B cell (primary cell): ENCODE data around the gene MAP3K14. TPM values are rescaled to one million over a fixed set of nuclear protein-coding genes. Genes with fewer than 3 reads are reported as not detected.

Experiments
- ATAC-seq: fragments of 200-7000 bp; cut with Tn5 transposase; one replicate; pipeline ENCODE4 v1.10.0; 2021; ENCODE audit warnings: low read depth, mild to moderate bottlenecking, moderate number of reproducible peaks, moderate library complexity
- CTCF ChIA-PET: fragments of 350-600 bp; sonication (Branson Sonifier 250); formaldehyde crosslinking; loops from one replicate; lab custom pipeline; 2021; ENCODE audit warnings: antibody characterized with exemption, inconsistent platforms; lab: Charles Lee
- POLR2A ChIA-PET: fragments of 350-600 bp; sonication (Branson Sonifier 250); formaldehyde crosslinking; loops from one replicate; lab custom pipeline; 2021; ENCODE audit warnings: antibody characterized with exemption; lab: Charles Lee
- DNase-seq: peaks from one replicate; pipeline ENCODE4 v3.0.0; 2013
- H2AFZ ChIP-seq: 2 replicates; pipeline ENCODE4 v1.6.1; 2012; ENCODE audit warnings: mild to moderate bottlenecking, low read depth, low read length; ENCODE audit not compliant: insufficient read depth, poor library complexity, severe bottlenecking
- H3K27ac ChIP-seq, 2 donors: 1 replicate in 1 of 2; 2 replicates in 1 of 2; pipeline ENCODE4 v1.5.1; 2012 to 2013; ENCODE audit warnings: low read length in 2 of 2, mild to moderate bottlenecking in 2 of 2, moderate library complexity in 1 of 2
- H3K27me3 ChIP-seq, 4 experiments: fragments of 200-600 bp in 1 of 4; sonication (generic) in 1 of 4; replicated peaks in 1 of 4; 1 replicate in 2 of 4; 2 replicates in 2 of 4; pipeline versions ENCODE4 v1.6.1 to v1.7.0; 2013 to 2016; ENCODE audit warnings: low read length in 3 of 4, mild to moderate bottlenecking in 2 of 4, mixed read lengths in 1 of 4, moderate library complexity in 1 of 4; ENCODE audit not compliant: insufficient read depth in 4 of 4, control insufficient read depth in 3 of 4; ENCODE audit errors: control extremely low read depth in 1 of 4
- H3K36me3 ChIP-seq, 2 experiments: replicated peaks in 1 of 2; 1 replicate in 1 of 2; 2 replicates in 1 of 2; pipeline versions ENCODE4 v1.6.1 to v1.7.1; 2013; ENCODE audit warnings: low read length in 1 of 2; ENCODE audit not compliant: insufficient read depth in 2 of 2, control insufficient read depth in 1 of 2; ENCODE audit errors: control extremely low read depth in 1 of 2, extremely low read depth in 1 of 2
- H3K4me1 ChIP-seq, 2 donors: fragments of 200-600 bp in 1 of 2; sonication (generic) in 1 of 2; 1 replicate in 1 of 2; 2 replicates in 1 of 2; pipeline versions ENCODE4 v1.5.1 to v1.6.1; 2013 to 2017; ENCODE audit warnings: low read length in 2 of 2; ENCODE audit not compliant: control insufficient read depth in 2 of 2, insufficient read depth in 2 of 2
- H3K4me2 ChIP-seq: replicated peaks from 2 replicates; pipeline ENCODE3; 2012; ENCODE audit warnings: mild to moderate bottlenecking, low read depth, low read length; ENCODE audit not compliant: poor library complexity, severe bottlenecking
- H3K4me3 ChIP-seq, 5 experiments: fragments of 200-600 bp in 1 of 5; sonication (generic) in 1 of 5; 1 replicate in 3 of 5; 2 replicates in 2 of 5; pipeline versions ENCODE4 v1.5.1 to v1.7.0; 2011 to 2016; ENCODE audit warnings: low read length in 4 of 5, mild to moderate bottlenecking in 4 of 5, low read depth in 2 of 5, control low read depth in 1 of 5, moderate library complexity in 1 of 5; ENCODE audit not compliant: insufficient read depth in 1 of 5; ENCODE audit errors: control extremely low read depth in 1 of 5, extremely low read depth in 1 of 5
- H3K79me2 ChIP-seq: fragments of 200-600 bp; sonication (generic); one replicate; pipeline ENCODE4 v1.6.0; 2016; ENCODE audit warnings: low read length; ENCODE audit not compliant: control insufficient read depth, insufficient read depth
- H3K9ac ChIP-seq: fragments of 200-600 bp; sonication (generic); 2 replicates; pipeline ENCODE4 v1.6.1; 2017; ENCODE audit warnings: mild to moderate bottlenecking, low read length, moderate library complexity
- H3K9me3 ChIP-seq, 3 donors: one replicate each; pipeline versions ENCODE4 v1.6.1 to v1.7.1; 2013; ENCODE audit warnings: low read length in 2 of 3; ENCODE audit not compliant: control insufficient read depth in 2 of 3, insufficient read depth in 1 of 3; ENCODE audit errors: control extremely low read depth in 1 of 3
- H4K20me1 ChIP-seq: 2 replicates; pipeline ENCODE4 v1.6.0; 2012; ENCODE audit warnings: mild to moderate bottlenecking, low read length; ENCODE audit not compliant: insufficient read depth, control insufficient read depth, poor library complexity, severe bottlenecking
- H3K27ac Mint-ChIP-seq: one replicate; pipeline ENCODE4 v1.8.0; 2021; ENCODE audit warnings: mixed read lengths
- H3K27me3 Mint-ChIP-seq: one replicate; pipeline ENCODE4 v1.8.0; 2021; ENCODE audit warnings: mixed read lengths
- H3K4me1 Mint-ChIP-seq: one replicate; pipeline ENCODE4 v1.8.0; 2021; ENCODE audit warnings: mixed read lengths
- H3K4me3 Mint-ChIP-seq: one replicate; pipeline ENCODE4 v1.8.0; 2021; ENCODE audit warnings: mixed read lengths
- H3K9me3 Mint-ChIP-seq: one replicate; pipeline ENCODE4 v1.8.0; 2022; ENCODE audit warnings: mixed read lengths; ENCODE audit not compliant: insufficient read depth
- EZH2 ChIP-seq: IDR thresholded peaks from 2 replicates; pipeline ENCODE4 v1.6.1; 2012; ENCODE audit warnings: borderline replicate concordance, low read depth, mild to moderate bottlenecking, moderate library complexity, low read length; ENCODE audit not compliant: insufficient read depth, poor library complexity, severe bottlenecking
- WGBS: methylation state at CpG from one replicate; pipeline ENCODE4 v1.1.5; 2013; ENCODE audit warnings: missing lambda C conversion rate; ENCODE audit not compliant: insufficient coverage; 5-methylcytosine and 5-hydroxymethylcytosine counted together
- intact Hi-C: fragments of 100-400 bp; cut with micrococcal nuclease; formaldehyde crosslinking; loops from one replicate; pipeline ENCODE4 v1.10.0; 2022
- polyA plus RNA-seq: library from polyadenylated mRNA; depleted of rRNA; stranded (reverse); fragments of >200 nt; gene quantifications from 2 replicates; pipeline ENCODE4 v1.2.3, GENCODE V29; 2012
- total RNA-seq, 2 donors: library from RNA; stranded (reverse); fragments of 120-200 nt in 1 of 2; gene quantifications; 1 replicate in 1 of 2; 2 replicates in 1 of 2; pipeline versions ENCODE4 v1.2.3 to v1.2.4, GENCODE V29; 2013 to 2022
- TF ChIP-seq, protein P1 (sequence below): fragments of 200-600 bp; IDR thresholded peaks from one replicate; pipeline ENCODE4 v1.8.0; 2022; ENCODE audit warnings: antibody characterized with exemption, mild to moderate bottlenecking

Gene MAP3K14
- total and polyA plus RNA-seq, 2 donors (not counting 1 experiment from before 2014, with no cell fraction given) = 66.1 to 84.1 TPM

DNA sequence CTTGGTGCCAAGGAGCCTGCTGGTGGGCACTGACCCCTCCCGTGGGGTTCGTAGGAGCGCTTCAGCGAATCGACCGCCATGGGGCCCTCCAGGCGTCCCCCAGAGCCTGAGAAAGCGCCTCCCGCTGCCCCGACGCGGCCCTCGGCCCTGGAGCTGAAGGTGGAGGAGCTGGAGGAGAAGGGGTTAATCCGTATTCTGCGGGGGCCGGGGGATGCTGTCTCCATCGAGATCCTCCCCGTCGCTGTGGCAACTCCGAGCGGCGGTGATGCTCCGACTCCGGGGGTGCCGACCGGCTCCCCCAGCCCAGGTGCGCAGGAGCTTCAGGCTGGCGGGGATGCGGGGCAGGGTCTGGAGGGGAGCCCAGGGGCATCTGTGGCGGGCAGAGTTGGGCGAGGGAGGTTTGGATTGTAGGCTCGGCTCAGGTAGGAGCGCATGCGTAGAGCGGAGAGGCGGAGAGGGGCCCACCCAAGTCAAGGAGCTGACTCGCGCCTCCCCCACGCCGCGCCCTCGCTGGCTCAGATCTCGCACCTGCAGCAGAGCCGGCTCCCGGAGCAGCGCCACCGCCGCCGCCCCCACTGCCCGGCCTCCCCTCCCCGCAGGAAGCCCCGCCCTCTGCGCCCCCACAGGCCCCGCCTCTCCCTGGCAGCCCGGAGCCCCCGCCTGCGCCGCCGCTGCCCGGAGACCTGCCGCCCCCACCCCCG lies 75.3 kb downstream of the MAP3K14 start:
- no peaks in the 10 kb centered on the region for H3K9me3 ChIP-seq
- CTCF ChIA-PET = interaction anchor here (0.7 to 24.6 kb wide), 4 partner anchors 21 to 44 kb away, joined by 3 to 737 read pairs (median 4); partner anchors contain the start of gene FMNL1
- H3K27me3 ChIP-seq = no peaks in the 10 kb centered on the region
- POLR2A ChIA-PET = interaction anchor here (0.6 to 1.1 kb wide), 2 partner anchors 16 to 27 kb away, joined by 3 to 4 read pairs; no protein-coding TSS in a partner anchor
- DNase-seq = no peak
- peaks cover 93% of the 10 kb centered on the region for H4K20me1 ChIP-seq
- intact Hi-C loops = no loop called here
- WGBS = 96% methylated on average over 40 of the region's 62 CpGs
- no peaks in the 10 kb centered on the region for H3K27me3 Mint-ChIP-seq
- H3K4me1 Mint-ChIP-seq = peaks cover 7% of the 10 kb centered on the region
- no peaks in the 10 kb centered on the region for H3K9me3 Mint-ChIP-seq
- no peak overlapping the region for H3K4me2 ChIP-seq
- H3K4me1 ChIP-seq = peaks cover 1 to 2% of the 10 kb centered on the region in 2 donors
- peaks cover 41% of the 10 kb centered on the region for H3K79me2 ChIP-seq
- no peak overlapping the region for H3K4me3 Mint-ChIP-seq
- no peak overlapping the region for H3K4me3 ChIP-seq
- H3K9ac ChIP-seq = no peak overlapping the region
- no peak for ATAC-seq
- no peak overlapping the region for H3K27ac ChIP-seq
- H2AFZ ChIP-seq = no peak overlapping the region
- TF ChIP-seq, protein P1, sequence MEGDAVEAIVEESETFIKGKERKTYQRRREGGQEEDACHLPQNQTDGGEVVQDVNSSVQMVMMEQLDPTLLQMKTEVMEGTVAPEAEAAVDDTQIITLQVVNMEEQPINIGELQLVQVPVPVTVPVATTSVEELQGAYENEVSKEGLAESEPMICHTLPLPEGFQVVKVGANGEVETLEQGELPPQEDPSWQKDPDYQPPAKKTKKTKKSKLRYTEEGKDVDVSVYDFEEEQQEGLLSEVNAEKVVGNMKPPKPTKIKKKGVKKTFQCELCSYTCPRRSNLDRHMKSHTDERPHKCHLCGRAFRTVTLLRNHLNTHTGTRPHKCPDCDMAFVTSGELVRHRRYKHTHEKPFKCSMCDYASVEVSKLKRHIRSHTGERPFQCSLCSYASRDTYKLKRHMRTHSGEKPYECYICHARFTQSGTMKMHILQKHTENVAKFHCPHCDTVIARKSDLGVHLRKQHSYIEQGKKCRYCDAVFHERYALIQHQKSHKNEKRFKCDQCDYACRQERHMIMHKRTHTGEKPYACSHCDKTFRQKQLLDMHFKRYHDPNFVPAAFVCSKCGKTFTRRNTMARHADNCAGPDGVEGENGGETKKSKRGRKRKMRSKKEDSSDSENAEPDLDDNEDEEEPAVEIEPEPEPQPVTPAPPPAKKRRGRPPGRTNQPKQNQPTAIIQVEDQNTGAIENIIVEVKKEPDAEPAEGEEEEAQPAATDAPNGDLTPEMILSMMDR = no peak
- TF ChIP-seq EZH2 = no peak
- no peak overlapping the region for H3K27ac Mint-ChIP-seq
- H3K36me3 ChIP-seq = peaks cover 0 to 96% of the 10 kb centered on the region in 2 experiments

GRCh38 chr17:45240905-45241327 lies 75.9 kb downstream of the MAP3K14 start:
- H3K36me3 ChIP-seq = peaks cover 0 to 96% of the 10 kb centered on the region in 2 experiments
- no peak overlapping the region for H3K27ac Mint-ChIP-seq
- H2AFZ ChIP-seq = no peak overlapping the region
- H3K4me3 ChIP-seq = no peak overlapping the region
- intact Hi-C loops = no loop called here
- H3K27me3 Mint-ChIP-seq = no peaks in the 10 kb centered on the region
- no peak overlapping the region for H3K4me3 Mint-ChIP-seq
- no peaks in the 10 kb centered on the region for H3K27me3 ChIP-seq
- DNase-seq (no peak), ATAC-seq (no peak)
- no peaks in the 10 kb centered on the region for H3K9me3 ChIP-seq
- H3K4me2 ChIP-seq = no peak overlapping the region
- no peak for TF ChIP-seq EZH2
- TF ChIP-seq, protein P1 = no peak
- H3K9me3 Mint-ChIP-seq = no peaks in the 10 kb centered on the region
- H3K9ac ChIP-seq = no peak overlapping the region
- peaks cover 46% of the 10 kb centered on the region for H3K79me2 ChIP-seq
- ChIA-PET POLR2A (interaction anchor here (0.6 to 1.1 kb wide), 2 partner anchors 15 to 26 kb away, joined by 3 to 4 read pairs; no protein-coding TSS in a partner anchor), CTCF (interaction anchor here (0.9 to 24.6 kb wide), 3 partner anchors 21 to 44 kb away, joined by 3 to 737 read pairs (median 4); partner anchors contain the start of gene FMNL1)
- peaks cover 2% of the 10 kb centered on the region for H3K4me1 Mint-ChIP-seq
- H3K27ac ChIP-seq = peak overlapping the region in 1 of 2 donors; percentile 4
- WGBS = 98% methylated on average over 21 of the region's 21 CpGs
- peaks cover 94% of the 10 kb centered on the region for H4K20me1 ChIP-seq
- peaks cover 0 to 3% of the 10 kb centered on the region in 2 donors for H3K4me1 ChIP-seq
